Lower leg skin (tissue), 3 donors: Measurements from ENCODE around the gene RAPGEF2.

Source experiments
- POLR2A ChIP-seq, 2 donors: fragments of 450-650 bp; IDR thresholded peaks; one replicate each; pipeline ENCODE4 v1.6.1; 2016 to 2017; ENCODE audit warnings: antibody characterized with exemption in 2 of 2, mild to moderate bottlenecking in 1 of 2, moderate library complexity in 1 of 2
- TF ChIP-seq, protein P1 (sequence below), 3 donors: fragments of 450-650 bp; IDR thresholded peaks; one replicate each; pipeline ENCODE4 v1.5.1; 2016; ENCODE audit warnings: antibody characterized with exemption in 3 of 3, mild to moderate bottlenecking in 3 of 3, moderate library complexity in 2 of 3

DNA sequence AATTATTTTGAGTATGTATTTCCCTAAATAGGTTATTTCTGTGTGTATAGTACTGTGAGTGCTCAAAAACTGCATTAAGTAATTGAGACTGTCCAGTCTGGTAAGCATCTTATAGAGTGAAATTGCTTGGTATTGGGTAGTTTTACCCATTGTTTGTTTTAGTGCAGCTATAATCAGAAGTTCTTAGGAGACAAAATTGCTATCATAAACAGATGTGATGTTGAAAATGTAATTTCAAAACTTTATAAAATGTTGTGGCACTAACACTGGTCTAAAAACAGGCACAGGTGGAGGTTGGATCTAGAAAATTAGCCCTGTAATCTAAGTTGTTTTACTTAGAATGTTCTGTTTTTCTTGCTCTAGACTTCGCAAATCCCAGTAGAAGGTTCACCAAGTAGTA lies 46.8 kb downstream of the RAPGEF2 start:
- TF ChIP-seq, protein P1, sequence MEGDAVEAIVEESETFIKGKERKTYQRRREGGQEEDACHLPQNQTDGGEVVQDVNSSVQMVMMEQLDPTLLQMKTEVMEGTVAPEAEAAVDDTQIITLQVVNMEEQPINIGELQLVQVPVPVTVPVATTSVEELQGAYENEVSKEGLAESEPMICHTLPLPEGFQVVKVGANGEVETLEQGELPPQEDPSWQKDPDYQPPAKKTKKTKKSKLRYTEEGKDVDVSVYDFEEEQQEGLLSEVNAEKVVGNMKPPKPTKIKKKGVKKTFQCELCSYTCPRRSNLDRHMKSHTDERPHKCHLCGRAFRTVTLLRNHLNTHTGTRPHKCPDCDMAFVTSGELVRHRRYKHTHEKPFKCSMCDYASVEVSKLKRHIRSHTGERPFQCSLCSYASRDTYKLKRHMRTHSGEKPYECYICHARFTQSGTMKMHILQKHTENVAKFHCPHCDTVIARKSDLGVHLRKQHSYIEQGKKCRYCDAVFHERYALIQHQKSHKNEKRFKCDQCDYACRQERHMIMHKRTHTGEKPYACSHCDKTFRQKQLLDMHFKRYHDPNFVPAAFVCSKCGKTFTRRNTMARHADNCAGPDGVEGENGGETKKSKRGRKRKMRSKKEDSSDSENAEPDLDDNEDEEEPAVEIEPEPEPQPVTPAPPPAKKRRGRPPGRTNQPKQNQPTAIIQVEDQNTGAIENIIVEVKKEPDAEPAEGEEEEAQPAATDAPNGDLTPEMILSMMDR (IDR thresholded peaks at IDR 0.05) = no peak
- no peak for TF ChIP-seq POLR2A (IDR thresholded peaks at IDR 0.05)
